PC-3 (cell line): ENCODE data around the gene CEPT1. TPM values are rescaled to one million over a fixed set of nuclear protein-coding genes. Genes with fewer than 3 reads are reported as not detected.

Experiments used
- ATAC-seq: fragments of 200-7000 bp; cut with Tn5 transposase; 2 replicates; pipeline ENCODE4 v1.9.1; 2020; ENCODE audit warnings: mild to moderate bottlenecking, moderate library complexity
- BruUV-seq: library from RNA; stranded (reverse); fragments of 400-500 nt; replicated peaks from 2 replicates; lab custom pipeline; 2021; lab: Mats Ljungman, UMichigan
- CTCF ChIA-PET: fragments of 300-600 bp; sonication (Branson Sonifier 250); formaldehyde crosslinking; loops from one replicate; lab custom pipeline; 2022; ENCODE audit warnings: antibody characterized with exemption; lab: Charles Lee
- POLR2A ChIA-PET: fragments of 300-600 bp; sonication (Branson Sonifier 250); formaldehyde crosslinking; loops from one replicate; lab custom pipeline; 2022; ENCODE audit warnings: antibody characterized with exemption; ENCODE audit not compliant: unreplicated experiment; lab: Charles Lee
- DNase-seq: peaks from one replicate; pipeline ENCODE4 v3.0.0-alpha.2; 2015
- H2AFZ ChIP-seq: fragments of 300-600 bp; sonication (generic); 2 replicates; pipeline ENCODE4 v1.6.0; 2016; ENCODE audit warnings: antibody characterized with exemption, low read length
- H3F3A ChIP-seq: fragments of 300-600 bp; sonication (generic); one replicate; pipeline ENCODE4 v1.6.0; 2017; ENCODE audit warnings: antibody characterized with exemption, low read length, control low read depth, mild to moderate bottlenecking; ENCODE audit not compliant: unreplicated experiment
- H3K27ac ChIP-seq: fragments of 300-600 bp; sonication (generic); 2 replicates; pipeline ENCODE4 v1.5.1; 2016; ENCODE audit warnings: mild to moderate bottlenecking, low read length
- H3K27me3 ChIP-seq: fragments of 300-600 bp; sonication (generic); 2 replicates; pipeline ENCODE4 v1.6.1; 2016; ENCODE audit warnings: low read length, mixed read lengths
- H3K36me3 ChIP-seq: fragments of 300-600 bp; sonication (generic); 2 replicates; pipeline ENCODE4 v1.6.1; 2016; ENCODE audit warnings: low read depth, mixed run types, low read length, mixed read lengths
- H3K4me1 ChIP-seq: fragments of 300-600 bp; sonication (generic); 2 replicates; pipeline ENCODE4 v1.5.1; 2016; ENCODE audit warnings: low read length; ENCODE audit not compliant: insufficient read depth
- H3K4me2 ChIP-seq: fragments of 300-600 bp; sonication (generic); 2 replicates; pipeline ENCODE4 v1.6.0; 2016; ENCODE audit warnings: low read length
- H3K4me3 ChIP-seq: fragments of 300-600 bp; sonication (generic); 2 replicates; pipeline ENCODE4 v1.5.1; 2016; ENCODE audit warnings: mild to moderate bottlenecking, low read length, mixed read lengths
- H3K79me2 ChIP-seq: fragments of 300-600 bp; sonication (generic); 2 replicates; pipeline ENCODE4 v1.6.1; 2017; ENCODE audit warnings: low read length, mixed read lengths
- H3K9ac ChIP-seq: fragments of 300-600 bp; sonication (generic); 2 replicates; pipeline ENCODE4 v1.6.0; 2016; ENCODE audit warnings: mild to moderate bottlenecking, low read length
- H3K9me2 ChIP-seq: fragments of 300-600 bp; sonication (generic); replicated peaks from 2 replicates; pipeline ENCODE4 v1.6.1; 2016; ENCODE audit warnings: mixed run types, low read length, mixed read lengths
- H3K9me3 ChIP-seq: fragments of 300-600 bp; sonication (generic); 2 replicates; pipeline ENCODE4 v1.6.1; 2016; ENCODE audit warnings: low read length, mixed read lengths
- H4K20me1 ChIP-seq: fragments of 300-600 bp; sonication (generic); 2 replicates; pipeline ENCODE4 v1.6.1; 2016; ENCODE audit warnings: low read length, mixed read lengths
- EZH2 ChIP-seq: fragments of 300-600 bp; sonication (generic); IDR thresholded peaks from one replicate; pipeline ENCODE4 v1.6.1; 2017; ENCODE audit warnings: antibody characterized with exemption, mild to moderate bottlenecking, low read length; ENCODE audit not compliant: unreplicated experiment
- EZH2phosphoT487 ChIP-seq: fragments of 300-600 bp; sonication (generic); IDR thresholded peaks from 2 replicates; pipeline ENCODE4 v1.6.1; 2018; ENCODE audit warnings: mild to moderate bottlenecking, antibody characterized with exemption, low read length, borderline replicate concordance
- intact Hi-C: fragments of 100-400 bp; cut with micrococcal nuclease; formaldehyde crosslinking; loops from 2 replicates; pipeline ENCODE4 v1.9.0; 2023
- total RNA-seq: library from RNA; depleted of rRNA; stranded (reverse); fragments of >200 nt; gene quantifications from 2 replicates; pipeline ENCODE4 v1.2.3, GENCODE V29; 2014
- TF ChIP-seq, protein P1 (sequence below): fragments of 300-600 bp; sonication (generic); conservative IDR thresholded peaks from 2 replicates; pipeline ENCODE4 v1.5.1; 2017; ENCODE audit warnings: antibody characterized with exemption, low read depth, mild to moderate bottlenecking, low read length

Gene CEPT1
- total RNA-seq, 1 experiment from 2014 or later: 20.6 TPM

DNA sequence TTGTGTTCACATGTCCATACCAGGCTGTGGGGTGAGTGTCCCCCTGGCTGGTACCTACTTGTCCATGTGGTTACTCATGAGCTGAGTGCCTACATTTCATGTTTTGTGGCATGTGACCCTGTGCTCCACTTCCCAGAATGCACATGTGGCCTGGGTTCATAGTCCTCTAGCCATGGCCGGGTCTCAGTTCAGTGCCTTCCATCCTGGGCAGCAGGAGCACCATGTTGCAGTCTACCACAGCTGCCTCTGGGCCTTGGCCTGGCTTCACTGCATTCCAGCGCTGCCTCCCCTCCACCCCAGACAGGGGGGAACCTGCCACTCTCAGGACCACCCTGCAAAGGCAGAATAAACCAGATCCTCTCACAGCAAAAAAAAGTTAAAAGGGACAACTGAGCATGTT, 5.5 kb downstream of the CEPT1 start:
- H3K27me3 ChIP-seq: no peaks in the 10 kb centered on the region
- no peak overlapping the region for H3K9ac ChIP-seq
- POLR2A ChIA-PET: no interaction called here
- H3K79me2 ChIP-seq: peaks cover 78% of the 10 kb centered on the region
- no TSS peak for BruUV-seq
- H3K27ac ChIP-seq: no peak overlapping the region
- H2AFZ ChIP-seq: no peak overlapping the region
- H3K4me3 ChIP-seq: no peak overlapping the region
- TF ChIP-seq EZH2: no peak
- TF ChIP-seq, protein P1, sequence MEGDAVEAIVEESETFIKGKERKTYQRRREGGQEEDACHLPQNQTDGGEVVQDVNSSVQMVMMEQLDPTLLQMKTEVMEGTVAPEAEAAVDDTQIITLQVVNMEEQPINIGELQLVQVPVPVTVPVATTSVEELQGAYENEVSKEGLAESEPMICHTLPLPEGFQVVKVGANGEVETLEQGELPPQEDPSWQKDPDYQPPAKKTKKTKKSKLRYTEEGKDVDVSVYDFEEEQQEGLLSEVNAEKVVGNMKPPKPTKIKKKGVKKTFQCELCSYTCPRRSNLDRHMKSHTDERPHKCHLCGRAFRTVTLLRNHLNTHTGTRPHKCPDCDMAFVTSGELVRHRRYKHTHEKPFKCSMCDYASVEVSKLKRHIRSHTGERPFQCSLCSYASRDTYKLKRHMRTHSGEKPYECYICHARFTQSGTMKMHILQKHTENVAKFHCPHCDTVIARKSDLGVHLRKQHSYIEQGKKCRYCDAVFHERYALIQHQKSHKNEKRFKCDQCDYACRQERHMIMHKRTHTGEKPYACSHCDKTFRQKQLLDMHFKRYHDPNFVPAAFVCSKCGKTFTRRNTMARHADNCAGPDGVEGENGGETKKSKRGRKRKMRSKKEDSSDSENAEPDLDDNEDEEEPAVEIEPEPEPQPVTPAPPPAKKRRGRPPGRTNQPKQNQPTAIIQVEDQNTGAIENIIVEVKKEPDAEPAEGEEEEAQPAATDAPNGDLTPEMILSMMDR: no peak
- no peak for TF ChIP-seq EZH2phosphoT487
- DNase-seq: no peak
- no peak for ATAC-seq
- intact Hi-C loops: no loop called here
- no peak overlapping the region for H3K4me2 ChIP-seq
- H3K36me3 ChIP-seq: peaks cover 24% of the 10 kb centered on the region
- CTCF ChIA-PET: no interaction called here
- H3F3A ChIP-seq: no peaks in the 10 kb centered on the region
- H3K4me1 ChIP-seq: peaks cover 15% of the 10 kb centered on the region; the same call in 1 of the 2 replicates
- H4K20me1 ChIP-seq: 0 out of 2 replicates have a peak, but pooled peaks cover 4% of the 10 kb centered on the region
- no peaks in the 10 kb centered on the region for H3K9me2 ChIP-seq
- H3K9me3 ChIP-seq: no peaks in the 10 kb centered on the region

DNA sequence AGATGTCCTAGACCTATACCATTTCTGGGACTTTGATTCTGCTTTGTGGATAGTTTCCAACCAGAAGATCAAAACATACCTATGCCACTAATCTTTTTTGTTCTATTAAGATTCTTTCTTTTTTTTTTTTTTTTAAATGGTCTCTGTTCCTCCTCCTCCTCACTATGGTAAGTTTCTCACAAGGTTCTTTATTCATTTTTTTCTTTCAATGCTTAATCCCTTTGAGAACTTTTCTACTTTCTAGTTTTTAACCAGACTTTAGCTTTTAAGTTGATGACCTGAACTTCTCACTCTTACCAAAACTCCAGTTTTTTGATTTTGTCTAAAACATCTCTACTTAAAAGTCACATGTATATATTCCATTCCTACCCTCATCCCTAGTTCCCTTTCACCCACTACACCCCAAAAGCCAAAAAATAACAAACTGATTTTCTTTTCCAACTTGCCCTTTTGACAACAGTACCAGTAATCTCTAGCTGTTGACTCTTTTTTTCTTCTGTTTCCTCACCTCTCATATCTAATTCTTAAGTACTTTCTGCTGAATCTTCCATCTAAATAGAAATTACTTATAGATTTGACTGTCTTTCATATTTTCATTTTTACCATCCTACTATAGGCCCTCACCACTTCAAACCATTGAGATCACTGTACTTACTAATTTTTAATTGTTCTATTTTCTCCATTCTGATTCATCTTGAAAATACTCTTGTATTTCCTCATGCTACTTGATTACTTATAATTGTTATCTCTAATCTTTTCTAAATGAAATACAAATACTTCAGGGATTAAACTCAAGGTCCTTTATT, 6.1 kb downstream of the CEPT1 start:
- DNase-seq (no peak), ATAC-seq (no peak)
- Histone ChIP-seq H3K4me3 (no peak overlapping the region), H3K4me2 (no peak overlapping the region), H3K9me2 (no peaks in the 10 kb centered on the region), H3K36me3 (peaks cover 24% of the 10 kb centered on the region), H3K27me3 (no peaks in the 10 kb centered on the region), H2AFZ (no peak overlapping the region), H3K79me2 (peaks cover 72% of the 10 kb centered on the region), H3K9ac (no peak overlapping the region), H4K20me1 (0 out of 2 replicates have a peak, but pooled peaks cover 4% of the 10 kb centered on the region), H3K9me3 (no peaks in the 10 kb centered on the region), H3F3A (no peaks in the 10 kb centered on the region), H3K27ac (no peak overlapping the region), H3K4me1 (peaks cover 12% of the 10 kb centered on the region; the same call in 1 of the 2 replicates)
- BruUV-seq: no TSS peak
- intact Hi-C loops: no loop called here
- TF ChIP-seq EZH2phosphoT487 (no peak), EZH2 (no peak)
- TF ChIP-seq, protein P1: no peak
- ChIA-PET CTCF (no interaction called here), POLR2A (no interaction called here)

DNA sequence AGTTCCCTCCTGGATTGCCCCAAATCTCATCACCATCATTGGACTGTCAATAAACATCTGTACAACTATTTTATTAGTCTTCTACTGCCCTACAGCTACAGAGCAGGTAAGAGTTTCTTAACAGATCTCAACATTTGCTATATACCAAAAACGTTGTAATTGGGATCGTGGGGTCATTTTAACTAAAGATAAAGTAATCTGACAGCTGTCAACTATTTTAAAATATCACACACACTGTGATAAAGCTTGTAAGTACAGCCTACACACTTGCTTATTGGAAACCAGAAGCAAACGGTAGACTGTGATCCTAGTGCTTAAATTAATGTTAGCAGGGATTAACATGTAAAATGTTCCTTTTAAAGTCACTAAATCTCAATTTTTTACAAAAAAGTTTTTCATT, 7.9 kb downstream of the CEPT1 start:
- Histone ChIP-seq H3K9me3 (no peaks in the 10 kb centered on the region), H4K20me1 (0 out of 2 replicates have a peak, but pooled peaks cover 3% of the 10 kb centered on the region), H3K9me2 (no peaks in the 10 kb centered on the region), H3K4me3 (no peak overlapping the region), H2AFZ (no peak overlapping the region), H3K79me2 (peaks cover 60% of the 10 kb centered on the region), H3K4me2 (no peak overlapping the region), H3K9ac (no peak overlapping the region), H3K27ac (no peak overlapping the region), H3K27me3 (no peaks in the 10 kb centered on the region), H3F3A (no peaks in the 10 kb centered on the region), H3K36me3 (peaks cover 38% of the 10 kb centered on the region), H3K4me1 (no peaks in the 10 kb centered on the region)
- no TSS peak for BruUV-seq
- POLR2A ChIA-PET: no interaction called here
- ATAC-seq: no peak
- TF ChIP-seq, protein P1: no peak
- TF ChIP-seq EZH2: no peak
- TF ChIP-seq EZH2phosphoT487: no peak
- intact Hi-C loops: no loop called here
- no peak for DNase-seq
- CTCF ChIA-PET: no interaction called here
